ENCODE measurements around the gene SNRPA. TPM values are rescaled to one million over a fixed set of nuclear protein-coding genes. Genes with fewer than 3 reads are reported as not detected.

The SNRPA gene
- total and polyA plus RNA-seq, 2 of the 13 experiments (the other 11 are each of a cell fraction or from before 2014, with no cell fraction given): 59.6 to 162 TPM

DNA sequence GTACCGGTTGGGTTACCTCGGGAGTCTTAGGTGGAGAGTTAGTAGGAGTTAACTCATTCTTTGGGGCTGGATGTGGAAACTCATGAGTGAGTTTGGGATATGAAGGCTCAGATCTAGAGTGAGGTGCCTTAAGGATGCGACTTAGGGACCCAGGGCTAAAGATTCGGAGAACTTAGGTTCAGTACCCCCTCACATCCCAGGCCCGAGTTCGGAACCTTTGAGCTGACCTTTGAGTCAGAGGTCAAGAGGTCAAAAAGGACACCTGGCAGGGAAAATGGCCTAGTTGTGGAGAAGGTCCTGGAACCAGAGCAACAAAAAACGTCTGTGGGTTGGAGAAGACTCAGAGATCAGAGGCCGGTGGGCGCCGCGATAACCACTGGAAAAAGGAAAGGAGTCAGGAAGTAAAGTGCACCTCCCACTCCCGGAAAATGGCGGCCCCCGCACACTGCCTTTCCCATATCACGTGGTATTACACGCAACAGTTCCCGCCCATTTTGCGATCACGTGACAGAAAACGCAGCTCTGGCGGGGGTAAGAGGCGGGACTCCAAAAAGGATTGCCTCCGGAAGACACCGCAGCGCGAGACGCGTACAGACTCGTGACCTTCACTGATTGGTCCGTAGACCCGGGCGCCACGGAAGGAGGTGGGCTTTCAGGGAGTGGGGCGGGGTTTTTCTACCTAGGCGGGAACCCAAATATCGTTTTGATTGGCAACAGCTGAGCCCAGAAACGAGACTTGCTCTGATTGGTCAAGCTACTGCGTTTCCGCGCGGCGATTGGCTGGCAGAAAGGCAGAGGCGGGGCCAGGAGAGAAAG lies 737 bp upstream of the SNRPA start, which contains the start of gene ACTMAP (continued):
- TF ChIP-seq, protein P1, sequence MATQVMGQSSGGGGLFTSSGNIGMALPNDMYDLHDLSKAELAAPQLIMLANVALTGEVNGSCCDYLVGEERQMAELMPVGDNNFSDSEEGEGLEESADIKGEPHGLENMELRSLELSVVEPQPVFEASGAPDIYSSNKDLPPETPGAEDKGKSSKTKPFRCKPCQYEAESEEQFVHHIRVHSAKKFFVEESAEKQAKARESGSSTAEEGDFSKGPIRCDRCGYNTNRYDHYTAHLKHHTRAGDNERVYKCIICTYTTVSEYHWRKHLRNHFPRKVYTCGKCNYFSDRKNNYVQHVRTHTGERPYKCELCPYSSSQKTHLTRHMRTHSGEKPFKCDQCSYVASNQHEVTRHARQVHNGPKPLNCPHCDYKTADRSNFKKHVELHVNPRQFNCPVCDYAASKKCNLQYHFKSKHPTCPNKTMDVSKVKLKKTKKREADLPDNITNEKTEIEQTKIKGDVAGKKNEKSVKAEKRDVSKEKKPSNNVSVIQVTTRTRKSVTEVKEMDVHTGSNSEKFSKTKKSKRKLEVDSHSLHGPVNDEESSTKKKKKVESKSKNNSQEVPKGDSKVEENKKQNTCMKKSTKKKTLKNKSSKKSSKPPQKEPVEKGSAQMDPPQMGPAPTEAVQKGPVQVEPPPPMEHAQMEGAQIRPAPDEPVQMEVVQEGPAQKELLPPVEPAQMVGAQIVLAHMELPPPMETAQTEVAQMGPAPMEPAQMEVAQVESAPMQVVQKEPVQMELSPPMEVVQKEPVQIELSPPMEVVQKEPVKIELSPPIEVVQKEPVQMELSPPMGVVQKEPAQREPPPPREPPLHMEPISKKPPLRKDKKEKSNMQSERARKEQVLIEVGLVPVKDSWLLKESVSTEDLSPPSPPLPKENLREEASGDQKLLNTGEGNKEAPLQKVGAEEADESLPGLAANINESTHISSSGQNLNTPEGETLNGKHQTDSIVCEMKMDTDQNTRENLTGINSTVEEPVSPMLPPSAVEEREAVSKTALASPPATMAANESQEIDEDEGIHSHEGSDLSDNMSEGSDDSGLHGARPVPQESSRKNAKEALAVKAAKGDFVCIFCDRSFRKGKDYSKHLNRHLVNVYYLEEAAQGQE (IDR thresholded peaks at IDR 0.05; ENCODE audit: borderline replicate concordance in 1 of 2, low read depth in 1 of 2, low read length in 2 of 2): no peak; a peak in 1 of 4 replicates
- no peak for TF ChIP-seq SMAD1 (CRISPR knock-in tag; IDR thresholded peaks at IDR 0.05; ENCODE audit: borderline replicate concordance, low read depth)
- no peak for TF ChIP-seq SMYD3 (CRISPR knock-in tag; IDR thresholded peaks at IDR 0.05)
- TF ChIP-seq, protein P2, sequence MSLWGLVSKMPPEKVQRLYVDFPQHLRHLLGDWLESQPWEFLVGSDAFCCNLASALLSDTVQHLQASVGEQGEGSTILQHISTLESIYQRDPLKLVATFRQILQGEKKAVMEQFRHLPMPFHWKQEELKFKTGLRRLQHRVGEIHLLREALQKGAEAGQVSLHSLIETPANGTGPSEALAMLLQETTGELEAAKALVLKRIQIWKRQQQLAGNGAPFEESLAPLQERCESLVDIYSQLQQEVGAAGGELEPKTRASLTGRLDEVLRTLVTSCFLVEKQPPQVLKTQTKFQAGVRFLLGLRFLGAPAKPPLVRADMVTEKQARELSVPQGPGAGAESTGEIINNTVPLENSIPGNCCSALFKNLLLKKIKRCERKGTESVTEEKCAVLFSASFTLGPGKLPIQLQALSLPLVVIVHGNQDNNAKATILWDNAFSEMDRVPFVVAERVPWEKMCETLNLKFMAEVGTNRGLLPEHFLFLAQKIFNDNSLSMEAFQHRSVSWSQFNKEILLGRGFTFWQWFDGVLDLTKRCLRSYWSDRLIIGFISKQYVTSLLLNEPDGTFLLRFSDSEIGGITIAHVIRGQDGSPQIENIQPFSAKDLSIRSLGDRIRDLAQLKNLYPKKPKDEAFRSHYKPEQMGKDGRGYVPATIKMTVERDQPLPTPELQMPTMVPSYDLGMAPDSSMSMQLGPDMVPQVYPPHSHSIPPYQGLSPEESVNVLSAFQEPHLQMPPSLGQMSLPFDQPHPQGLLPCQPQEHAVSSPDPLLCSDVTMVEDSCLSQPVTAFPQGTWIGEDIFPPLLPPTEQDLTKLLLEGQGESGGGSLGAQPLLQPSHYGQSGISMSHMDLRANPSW (CRISPR knock-in tag; IDR thresholded peaks at IDR 0.05; ENCODE audit: borderline replicate concordance): no peak
- no peak for TF ChIP-seq ZNF572 (CRISPR knock-in tag; IDR thresholded peaks at IDR 0.05)
- TF ChIP-seq ZNF337 (CRISPR knock-in tag; IDR thresholded peaks at IDR 0.05; ENCODE audit: borderline replicate concordance, low read depth): no peak
- no peak for TF ChIP-seq IRX3 (CRISPR knock-in tag; IDR thresholded peaks at IDR 0.05; ENCODE audit: borderline replicate concordance, low read depth)
- TF ChIP-seq ZFP90 (CRISPR knock-in tag; IDR thresholded peaks at IDR 0.05; ENCODE audit: borderline replicate concordance): no peak
- TF ChIP-seq, protein P3, sequence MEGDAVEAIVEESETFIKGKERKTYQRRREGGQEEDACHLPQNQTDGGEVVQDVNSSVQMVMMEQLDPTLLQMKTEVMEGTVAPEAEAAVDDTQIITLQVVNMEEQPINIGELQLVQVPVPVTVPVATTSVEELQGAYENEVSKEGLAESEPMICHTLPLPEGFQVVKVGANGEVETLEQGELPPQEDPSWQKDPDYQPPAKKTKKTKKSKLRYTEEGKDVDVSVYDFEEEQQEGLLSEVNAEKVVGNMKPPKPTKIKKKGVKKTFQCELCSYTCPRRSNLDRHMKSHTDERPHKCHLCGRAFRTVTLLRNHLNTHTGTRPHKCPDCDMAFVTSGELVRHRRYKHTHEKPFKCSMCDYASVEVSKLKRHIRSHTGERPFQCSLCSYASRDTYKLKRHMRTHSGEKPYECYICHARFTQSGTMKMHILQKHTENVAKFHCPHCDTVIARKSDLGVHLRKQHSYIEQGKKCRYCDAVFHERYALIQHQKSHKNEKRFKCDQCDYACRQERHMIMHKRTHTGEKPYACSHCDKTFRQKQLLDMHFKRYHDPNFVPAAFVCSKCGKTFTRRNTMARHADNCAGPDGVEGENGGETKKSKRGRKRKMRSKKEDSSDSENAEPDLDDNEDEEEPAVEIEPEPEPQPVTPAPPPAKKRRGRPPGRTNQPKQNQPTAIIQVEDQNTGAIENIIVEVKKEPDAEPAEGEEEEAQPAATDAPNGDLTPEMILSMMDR (CRISPR knock-in tag; IDR thresholded peaks at IDR 0.05): no peak
- TF ChIP-seq, protein P4, sequence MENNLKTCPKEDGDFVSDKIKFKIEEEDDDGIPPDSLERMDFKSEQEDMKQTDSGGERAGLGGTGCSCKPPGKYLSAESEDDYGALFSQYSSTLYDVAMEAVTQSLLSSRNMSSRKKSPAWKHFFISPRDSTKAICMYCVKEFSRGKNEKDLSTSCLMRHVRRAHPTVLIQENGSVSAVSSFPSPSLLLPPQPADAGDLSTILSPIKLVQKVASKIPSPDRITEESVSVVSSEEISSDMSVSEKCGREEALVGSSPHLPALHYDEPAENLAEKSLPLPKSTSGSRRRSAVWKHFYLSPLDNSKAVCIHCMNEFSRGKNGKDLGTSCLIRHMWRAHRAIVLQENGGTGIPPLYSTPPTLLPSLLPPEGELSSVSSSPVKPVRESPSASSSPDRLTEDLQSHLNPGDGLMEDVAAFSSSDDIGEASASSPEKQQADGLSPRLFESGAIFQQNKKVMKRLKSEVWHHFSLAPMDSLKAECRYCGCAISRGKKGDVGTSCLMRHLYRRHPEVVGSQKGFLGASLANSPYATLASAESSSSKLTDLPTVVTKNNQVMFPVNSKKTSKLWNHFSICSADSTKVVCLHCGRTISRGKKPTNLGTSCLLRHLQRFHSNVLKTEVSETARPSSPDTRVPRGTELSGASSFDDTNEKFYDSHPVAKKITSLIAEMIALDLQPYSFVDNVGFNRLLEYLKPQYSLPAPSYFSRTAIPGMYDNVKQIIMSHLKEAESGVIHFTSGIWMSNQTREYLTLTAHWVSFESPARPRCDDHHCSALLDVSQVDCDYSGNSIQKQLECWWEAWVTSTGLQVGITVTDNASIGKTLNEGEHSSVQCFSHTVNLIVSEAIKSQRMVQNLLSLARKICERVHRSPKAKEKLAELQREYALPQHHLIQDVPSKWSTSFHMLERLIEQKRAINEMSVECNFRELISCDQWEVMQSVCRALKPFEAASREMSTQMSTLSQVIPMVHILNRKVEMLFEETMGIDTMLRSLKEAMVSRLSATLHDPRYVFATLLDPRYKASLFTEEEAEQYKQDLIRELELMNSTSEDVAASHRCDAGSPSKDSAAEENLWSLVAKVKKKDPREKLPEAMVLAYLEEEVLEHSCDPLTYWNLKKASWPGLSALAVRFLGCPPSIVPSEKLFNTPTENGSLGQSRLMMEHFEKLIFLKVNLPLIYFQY (CRISPR knock-in tag; IDR thresholded peaks at IDR 0.05; ENCODE audit: borderline replicate concordance): no peak
- TF ChIP-seq KLF6 (CRISPR knock-in tag; IDR thresholded peaks at IDR 0.05): 0 out of 2 replicates have a peak, but pooled peaks have one; percentile 43
- TF ChIP-seq ADNP (CRISPR knock-in tag; IDR thresholded peaks at IDR 0.05): no peak
- TF ChIP-seq ZNF143 (CRISPR knock-in tag; IDR thresholded peaks at IDR 0.05): no peak

Measured in HepG2 (cell line).